GM18519 (cell line): Measurements from ENCODE around the gene RAB7B.

Source experiments
- ATAC-seq: cut with Tn5 transposase; IDR thresholded peaks from one replicate; pipeline ENCODE4 v1.9.1; 2021; ENCODE audit warnings: mild to moderate bottlenecking, moderate library complexity; ENCODE audit not compliant: unreplicated experiment, low FRiP score

RAB7B gene

GRCh38 chr1:206023695-206024094 lies 20.5 kb upstream of the RAB7B start, which contains the start of gene CTSE:
TSS of gene CTSE (minus strand) at chr1:206023895. CDS start at chr1:206023791, 104 bp downstream.
- no peak for ATAC-seq

- ATAC-seq: no peak
Observed at GRCh38 chr1:206022766-206023165, 19.6 kb upstream of the RAB7B start.

- no peak for ATAC-seq
Observed at GRCh38 chr1:206021626-206022365, 18.6 kb upstream of the RAB7B start.

- ATAC-seq: no peak
Observed at GRCh38 chr1:206021008-206021625, 17.9 kb upstream of the RAB7B start.

GRCh38 chr1:206020393-206021007 lies 17.3 kb upstream of the RAB7B start:
- no peak for ATAC-seq

- ATAC-seq: no peak
Observed at GRCh38 chr1:206015071-206015470, 11.9 kb upstream of the RAB7B start.

- ATAC-seq: no peak
Observed at GRCh38 chr1:206014601-206015000, 11.4 kb upstream of the RAB7B start.

GRCh38 chr1:206013026-206013795 lies 10.0 kb upstream of the RAB7B start:
- ATAC-seq: no peak

- ATAC-seq: no peak
Observed at GRCh38 chr1:206012086-206012859, 9.1 kb upstream of the RAB7B start.

- ATAC-seq: no peak
Observed at GRCh38 chr1:206011057-206011456, 7.9 kb upstream of the RAB7B start.

- ATAC-seq: no peak
Observed at GRCh38 chr1:206010060-206010459, 6.9 kb upstream of the RAB7B start.

- no peak for ATAC-seq
Observed at GRCh38 chr1:206006946-206007345, 3.8 kb upstream of the RAB7B start.

GRCh38 chr1:206005778-206006180 lies 2.6 kb upstream of the RAB7B start:
- ATAC-seq: no peak

GRCh38 chr1:206005234-206005633 lies 2.0 kb upstream of the RAB7B start:
- no peak for ATAC-seq

- ATAC-seq: no peak
Observed at GRCh38 chr1:206004826-206005225, 1.6 kb upstream of the RAB7B start.

GRCh38 chr1:206003854-206004800 lies 932 bp upstream of the RAB7B start:
- ATAC-seq: no peak

- ATAC-seq: no peak
Observed at GRCh38 chr1:206002160-206002559, 1.0 kb downstream of the RAB7B start.

- no peak for ATAC-seq
Observed at GRCh38 chr1:206001476-206001888, 1.7 kb downstream of the RAB7B start.
